Measurements from ENCODE around the gene STK16.

Gene STK16

DNA sequence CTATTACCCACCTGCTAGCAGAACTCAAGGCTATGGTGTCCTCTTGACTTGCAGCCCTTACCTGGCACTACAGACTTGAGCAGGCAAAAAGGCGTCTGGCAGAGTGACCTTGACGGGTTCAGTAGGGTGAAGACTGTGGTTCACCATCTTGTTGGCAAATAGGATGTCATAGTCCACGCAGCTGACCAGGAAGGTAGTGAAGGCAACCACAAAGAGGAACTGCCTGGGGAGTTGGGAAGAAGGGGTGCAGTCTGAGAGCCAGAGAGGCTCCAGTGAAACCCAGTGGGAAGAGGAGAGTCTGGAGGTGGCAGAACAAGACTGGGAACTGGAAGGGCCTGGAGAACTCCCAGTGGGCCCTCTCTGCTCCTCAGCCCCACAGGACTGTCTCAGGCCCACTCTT lies 19.9 kb upstream of the STK16 start:
- no peak for DNase-seq (ENCODE audit: low read depth, low spot score)
- TF ChIP-seq CTCF (IDR thresholded peaks at IDR 0.05; ENCODE audit: insufficient read depth, low read length, missing control alignments), result no peak
- ChIA-PET POLR2A (no interaction called here), CTCF (interaction anchor here (7.0 kb wide), 1 partner anchor 68 kb away, joined by 81 read pairs; no protein-coding TSS in a partner anchor)
- no peak overlapping the region for H3K4me3 ChIP-seq (ENCODE audit: low read depth, low read length)

GRCh38 chr2:219228041-219228910 lies 17.0 kb upstream of the STK16 start:
- ChIA-PET POLR2A (interaction anchor here (0.9 to 3.4 kb wide), 6 partner anchors 10 to 67 kb away, joined by 3 to 26 read pairs (median 6); partner anchors contain the start of genes ABCB6, DNAJB2, GLB1L and STK16), CTCF (interaction anchor here (0.6 to 7.0 kb wide), 7 partner anchors 9 to 123 kb away, joined by 3 to 81 read pairs (median 4); partner anchors contain the start of genes ABCB6 and NHEJ1)
- DNase-seq (ENCODE audit: low read depth, low spot score), result no peak
- peak overlapping the region; percentile 92 for H3K4me3 ChIP-seq (ENCODE audit: low read depth, low read length)
- no peak for TF ChIP-seq CTCF (IDR thresholded peaks at IDR 0.05; ENCODE audit: insufficient read depth, low read length, missing control alignments)

- ChIA-PET CTCF (interaction anchor here (0.8 to 7.0 kb wide), 7 partner anchors 10 to 70 kb away, joined by 3 to 81 read pairs (median 9); partner anchors contain the start of genes ABCB6, NHEJ1 and ZFAND2B), POLR2A (interaction anchor here (0.9 to 3.4 kb wide), 7 partner anchors 10 to 66 kb away, joined by 3 to 26 read pairs (median 8); partner anchors contain the start of genes ABCB6, DNAJB2, GLB1L and STK16)
- TF ChIP-seq CTCF (IDR thresholded peaks at IDR 0.05; ENCODE audit: insufficient read depth, low read length, missing control alignments), result no peak
- peak overlapping the region; percentile 92 for H3K4me3 ChIP-seq (ENCODE audit: low read depth, low read length)
- no peak for DNase-seq (ENCODE audit: low read depth, low spot score)
Measured at GRCh38 chr2:219228911-219229304, 16.4 kb upstream of the STK16 start.

DNA sequence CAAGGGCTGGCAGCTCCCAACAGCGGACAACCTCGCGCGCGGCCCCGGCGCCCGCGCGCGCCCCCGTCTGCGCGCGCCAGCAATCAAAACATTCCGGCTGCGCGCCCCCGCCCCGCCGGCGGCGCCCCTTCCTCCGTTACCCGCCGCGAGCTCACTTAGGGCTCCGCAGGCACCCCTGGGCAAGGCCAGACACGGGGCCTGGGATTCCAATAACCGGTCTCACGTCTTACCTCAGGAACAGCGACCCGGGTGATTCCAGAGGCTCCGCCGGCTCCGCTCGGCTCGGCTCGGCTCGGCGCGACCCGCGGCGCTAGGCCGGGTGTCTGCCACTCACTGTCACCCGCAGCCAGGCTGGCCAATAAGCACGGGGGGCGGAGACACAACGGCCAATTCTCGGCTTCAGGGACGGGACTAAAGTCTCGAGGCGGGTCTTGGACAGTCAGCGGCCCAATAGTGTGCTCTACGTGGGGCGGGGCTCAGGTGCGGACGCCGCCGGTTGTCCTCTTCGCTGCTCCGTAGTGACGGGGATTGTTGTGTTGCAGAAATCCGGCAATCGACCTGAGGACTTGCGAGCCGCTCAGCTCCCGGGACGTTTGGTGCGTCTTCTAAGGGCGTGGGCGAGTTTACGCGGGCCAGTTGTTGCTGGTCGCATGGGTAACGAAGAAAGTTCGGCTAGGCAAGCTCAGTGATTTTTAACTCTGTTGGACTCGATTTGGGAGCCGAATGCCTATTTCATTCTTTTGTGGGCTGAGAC lies 15.8 kb upstream of the STK16 start, which contains the start of the genes ANKZF1 and ATG9A:
Gene ANKZF1 (plus strand): TSS at position 502 of the 754 bp plus-strand sequence. CDS start 452 bp downstream, outside the sequence.
Gene ATG9A (minus strand): TSS at position 332 of the 754 bp plus-strand sequence. CDS start 1,612 bp downstream, outside the sequence.
- POLR2A ChIA-PET, result interaction anchor here (0.7 to 3.4 kb wide), 9 partner anchors 10 to 65 kb away, joined by 3 to 26 read pairs (median 5); partner anchors contain the start of genes ABCB6, DNAJB2, GLB1L and STK16
- CTCF ChIA-PET, result interaction anchor here (0.8 to 7.0 kb wide), 10 partner anchors 10 to 73 kb away, joined by 3 to 81 read pairs (median 6); partner anchors contain the start of genes ABCB6, NHEJ1, STK16 and ZFAND2B
- H3K4me3 ChIP-seq (ENCODE audit: low read depth, low read length), result peak within 1 kb of the TSS; percentile 92
- TF ChIP-seq CTCF (IDR thresholded peaks at IDR 0.05; ENCODE audit: insufficient read depth, low read length, missing control alignments), result no peak
- peak; percentile 86 for DNase-seq (ENCODE audit: low read depth, low spot score)

DNA sequence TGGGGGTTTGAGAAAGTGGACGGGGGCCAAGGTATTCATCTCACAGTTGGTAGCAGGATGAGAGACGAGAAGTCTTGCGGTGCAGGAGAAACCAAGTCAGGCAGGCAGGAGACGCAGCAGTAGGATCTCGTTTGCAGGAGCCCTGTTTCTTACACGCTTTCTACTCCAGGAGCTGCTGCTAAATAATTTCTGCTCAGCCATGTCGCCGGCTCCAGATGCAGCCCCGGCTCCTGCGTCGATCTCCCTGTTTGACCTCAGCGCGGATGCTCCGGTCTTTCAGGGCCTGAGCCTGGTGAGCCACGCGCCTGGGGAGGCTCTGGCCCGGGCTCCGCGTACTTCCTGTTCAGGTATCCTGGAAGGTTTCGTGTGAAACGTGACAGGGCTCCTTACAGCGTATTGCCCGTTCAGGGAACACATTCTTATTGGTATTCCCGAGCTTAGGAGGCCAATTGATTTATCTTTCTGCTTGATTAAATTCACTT lies 15.2 kb upstream of the STK16 start:
- ChIA-PET CTCF (interaction anchor here (0.8 to 7.0 kb wide), 12 partner anchors 10 to 73 kb away, joined by 3 to 81 read pairs (median 4); partner anchors contain the start of genes ABCB6, NHEJ1, STK16 and ZFAND2B), POLR2A (interaction anchor here (0.7 to 3.4 kb wide), 5 partner anchors 9 to 49 kb away, joined by 3 to 26 read pairs (median 13); partner anchors contain the start of genes ABCB6, DNAJB2, GLB1L and STK16)
- TF ChIP-seq CTCF (IDR thresholded peaks at IDR 0.05; ENCODE audit: insufficient read depth, low read length, missing control alignments), result no peak
- DNase-seq (ENCODE audit: low read depth, low spot score), result no peak
- H3K4me3 ChIP-seq (ENCODE audit: low read depth, low read length), result peak overlapping the region; percentile 92
